GM18526 (cell line): Measurements from ENCODE around the gene OR10V1.

Experiments
- POLR2A ChIP-seq: IDR thresholded peaks from 3 replicates; pipeline ENCODE4 v1.6.1; 2011; ENCODE audit not compliant: insufficient read length; ENCODE audit errors: extremely low read depth

Gene OR10V1

GRCh38 chr11:59678118-59678812, 35.4 kb downstream of the OR10V1 start:
- no peak for TF ChIP-seq POLR2A

GRCh38 chr11:59676205-59676604, 37.4 kb downstream of the OR10V1 start:
- no peak for TF ChIP-seq POLR2A

- TF ChIP-seq POLR2A = no peak
Observed at GRCh38 chr11:59674291-59674690, 39.4 kb downstream of the OR10V1 start.

GRCh38 chr11:59673291-59673690, 40.4 kb downstream of the OR10V1 start:
- no peak for TF ChIP-seq POLR2A

- TF ChIP-seq POLR2A = no peak
Observed at GRCh38 chr11:59671471-59671870, 42.2 kb downstream of the OR10V1 start.

GRCh38 chr11:59669611-59670009, 44.0 kb downstream of the OR10V1 start:
- TF ChIP-seq POLR2A = no peak

- peak; percentile 77 for TF ChIP-seq POLR2A
Observed at GRCh38 chr11:59668950-59669610, 44.6 kb downstream of the OR10V1 start, which contains the start of gene PATL1. TSS of gene PATL1 (minus strand) at chr11:59669037. CDS start at chr11:59668895, 142 bp downstream.

GRCh38 chr11:59668188-59668949, 45.3 kb downstream of the OR10V1 start:
- TF ChIP-seq POLR2A = no peak

- no peak for TF ChIP-seq POLR2A
Observed at GRCh38 chr11:59667812-59668187, 45.8 kb downstream of the OR10V1 start.

GRCh38 chr11:59666969-59667368, 46.7 kb downstream of the OR10V1 start:
- TF ChIP-seq POLR2A = no peak
